ENCODE results near the gene MINDY4B.
"Not testable (repeated sequence)": the region's sequence is repeated elsewhere in the genome, so short reads cannot be mapped to it uniquely, and the experiment has no call there.

Gene MINDY4B

DNA sequence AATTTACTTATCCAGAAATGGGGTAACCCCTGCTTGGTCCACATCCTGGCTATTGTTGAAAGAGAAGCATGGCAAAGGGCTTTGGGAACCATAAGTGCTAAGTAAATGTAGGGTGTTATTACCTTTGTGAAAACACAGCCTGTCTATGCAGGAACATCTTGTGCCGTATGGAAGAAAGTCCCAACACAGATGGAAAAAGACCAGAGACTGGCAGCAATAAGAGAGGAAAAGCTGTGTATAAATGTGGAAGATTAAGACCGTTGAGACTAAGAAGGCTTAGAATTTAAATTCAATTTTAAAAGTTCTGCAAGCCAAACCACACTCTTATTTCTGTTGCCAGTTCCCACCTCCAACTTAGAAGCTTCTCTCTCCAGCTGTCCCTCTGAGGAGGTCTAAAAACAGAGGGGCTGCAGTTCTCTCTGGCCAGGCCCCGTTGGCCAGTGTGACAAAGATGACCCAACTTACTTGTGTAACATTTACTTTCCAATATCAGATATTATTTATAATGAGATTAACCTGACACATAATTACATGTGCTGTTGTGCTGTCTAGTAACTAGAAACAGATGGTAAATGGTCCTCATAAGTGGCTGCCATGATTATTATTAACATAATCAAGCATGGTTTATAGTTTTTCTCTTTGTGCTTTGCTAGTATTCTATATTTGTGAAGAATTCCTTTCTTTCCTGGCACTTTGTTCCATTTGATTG is 7.0 kb downstream of the MINDY4B start:
- no peak for ATAC-seq

DNA sequence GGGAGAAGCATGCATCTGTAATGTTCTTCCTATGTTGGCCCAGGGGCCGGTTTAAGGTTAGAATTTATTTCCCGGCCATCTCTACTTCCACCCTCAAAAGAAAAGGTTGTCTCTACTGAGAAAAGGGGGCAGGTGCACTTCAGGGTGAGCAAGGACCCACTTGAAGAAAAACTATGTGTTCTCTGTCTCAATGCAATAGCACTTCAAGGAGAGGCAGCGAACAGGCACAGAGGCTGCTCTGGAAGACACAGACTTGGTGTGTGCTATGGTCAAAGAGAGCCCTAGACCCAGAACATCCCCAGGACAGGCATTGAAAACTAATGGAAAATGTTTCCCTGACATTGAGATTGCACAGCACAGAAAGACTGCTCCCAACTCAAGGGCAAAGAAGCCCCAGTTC is 7.6 kb downstream of the MINDY4B start:
- ATAC-seq, result no peak

DNA sequence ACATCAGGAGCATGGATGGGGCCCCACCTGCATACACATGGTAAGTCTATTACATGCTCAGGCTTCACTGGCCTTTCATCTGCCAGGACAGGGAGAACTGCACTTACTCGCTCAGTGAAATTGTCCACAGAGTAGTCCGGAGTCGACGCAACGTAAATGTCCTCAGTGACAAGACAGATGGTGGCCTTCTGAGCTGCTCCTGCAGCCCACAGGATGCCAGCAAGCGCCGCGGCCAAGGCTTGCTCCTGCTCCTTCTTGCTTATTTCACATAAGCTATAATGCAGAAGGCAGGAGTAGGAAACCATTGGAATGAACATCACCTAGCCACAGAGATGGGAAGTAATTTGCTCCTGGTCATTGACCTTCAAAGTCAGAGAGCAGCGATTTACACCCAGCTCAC is 14.4 kb downstream of the MINDY4B start:
- no peak for ATAC-seq

DNA sequence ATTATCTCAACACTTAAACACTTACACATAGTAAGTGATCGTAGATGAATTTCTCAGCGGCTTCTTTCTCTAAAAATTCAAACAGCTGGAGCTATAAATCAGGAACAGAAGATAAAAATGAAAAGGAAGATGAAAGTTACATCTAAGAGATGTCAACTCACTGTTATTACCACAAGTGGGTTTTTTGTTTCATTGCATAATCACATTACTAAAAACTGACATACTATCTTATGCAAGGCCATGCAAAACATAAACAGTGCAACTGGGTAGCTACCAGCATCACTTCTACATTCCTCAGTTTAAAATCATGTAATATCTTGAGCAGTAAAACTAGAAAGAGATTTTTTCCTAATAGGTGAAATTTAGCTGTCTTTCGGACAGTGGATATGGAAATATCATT is 14.9 kb downstream of the MINDY4B start:
- no peak for ATAC-seq

DNA sequence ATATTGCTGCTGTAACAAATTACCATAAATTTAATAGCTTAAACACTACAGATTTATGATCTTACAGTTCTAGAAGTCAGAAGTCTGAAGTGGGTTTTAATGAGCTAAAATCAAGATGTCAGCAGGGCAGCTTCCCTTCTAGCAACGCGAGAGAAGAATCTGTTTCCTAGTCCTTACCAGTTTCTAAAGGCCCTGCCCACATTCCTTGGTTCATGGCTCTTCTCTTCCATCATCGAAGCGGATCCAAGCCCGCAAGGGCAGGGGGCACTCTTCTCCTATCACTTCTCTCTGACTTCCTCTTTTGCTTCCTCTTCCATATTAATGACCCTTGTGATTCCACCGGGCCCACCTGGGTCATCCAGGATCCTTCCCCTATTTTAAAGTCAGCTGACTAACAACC is 16.1 kb downstream of the MINDY4B start:
- ATAC-seq, result no peak

DNA sequence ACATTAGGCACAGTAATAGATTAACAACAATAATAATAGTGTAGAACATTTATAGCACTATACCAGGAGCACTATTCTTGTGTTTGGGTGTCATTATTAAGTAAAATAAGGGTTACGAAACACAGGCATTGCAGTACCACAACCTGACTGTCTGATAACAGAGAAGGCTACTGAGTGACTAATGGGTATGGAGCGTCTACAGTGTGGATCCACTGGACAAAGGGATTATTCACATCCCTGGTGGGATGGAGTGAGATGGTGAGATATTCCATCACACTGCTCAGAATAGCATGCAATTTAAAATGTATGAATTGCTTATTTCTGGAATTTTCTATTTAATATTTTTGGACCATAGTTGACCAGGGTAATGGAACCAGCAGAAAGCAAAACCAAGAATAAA is 18.2 kb downstream of the MINDY4B start:
- no peak for ATAC-seq

DNA sequence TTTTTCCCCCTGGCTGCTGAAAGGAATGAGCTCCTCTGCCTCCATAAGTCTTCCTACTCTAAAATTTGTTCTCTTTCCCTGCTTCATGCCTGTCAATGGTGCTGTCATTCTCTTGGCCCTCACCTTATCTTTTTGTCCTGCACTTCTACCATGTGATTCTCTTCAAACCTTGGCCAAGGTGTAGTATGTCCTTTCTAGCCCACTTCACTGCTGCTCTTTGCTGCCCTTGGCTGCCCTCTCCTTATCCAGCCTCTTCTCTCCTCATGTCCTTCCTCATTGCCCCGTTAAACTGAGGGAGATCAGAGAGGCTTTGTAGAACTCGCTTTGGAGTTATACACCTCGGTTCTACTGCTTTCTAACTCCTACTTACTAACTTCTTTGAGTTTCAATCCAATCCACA is 19.7 kb downstream of the MINDY4B start:
- no peak for ATAC-seq

DNA sequence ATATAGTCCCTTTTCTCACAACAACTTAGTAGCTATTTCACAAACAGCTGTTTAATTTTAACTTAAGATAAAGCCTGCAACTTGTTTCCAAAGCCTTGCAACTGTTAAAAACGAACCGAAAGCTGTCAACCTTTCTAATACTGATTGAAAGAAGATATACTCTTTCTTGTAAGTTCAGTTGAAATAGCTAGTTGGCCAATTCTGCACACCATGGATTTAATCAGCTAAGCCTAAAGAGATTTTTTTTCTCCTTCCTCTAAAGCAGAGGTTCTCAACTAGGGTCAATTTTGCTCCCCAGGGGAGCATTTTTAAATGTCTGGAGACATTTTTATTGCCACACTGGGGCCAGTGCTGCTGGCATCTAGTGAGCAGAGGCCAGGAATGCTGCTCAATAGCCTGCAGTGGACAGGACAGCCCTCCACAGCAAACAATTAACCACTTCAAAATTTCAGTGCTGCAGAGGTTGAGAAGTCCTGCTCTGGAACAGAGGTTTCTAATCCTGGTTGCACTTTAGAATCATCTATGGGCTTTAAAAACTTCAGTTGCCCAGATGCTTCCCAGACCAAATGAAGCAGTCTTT is 26.2 kb downstream of the MINDY4B start:
- no peak for ATAC-seq

DNA sequence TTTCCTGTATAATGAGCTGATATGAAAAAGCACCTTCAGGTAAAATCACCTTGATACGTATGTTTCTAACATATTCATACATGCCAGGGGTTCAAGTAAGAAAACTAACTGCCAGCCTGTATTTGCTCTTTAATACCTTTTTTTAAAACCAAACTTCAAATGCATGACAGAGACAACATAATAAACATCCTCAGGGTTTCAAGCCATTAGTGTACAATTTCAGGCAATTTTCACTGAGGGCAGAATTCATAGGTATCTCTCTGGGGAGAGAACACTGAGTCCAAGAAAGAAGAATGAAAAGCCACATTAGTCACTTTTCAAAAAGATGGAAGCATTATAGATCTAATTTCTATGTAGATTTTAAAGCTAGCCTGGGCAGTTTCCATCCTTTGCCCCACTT is 26.9 kb downstream of the MINDY4B start:
- ATAC-seq, result no peak

DNA sequence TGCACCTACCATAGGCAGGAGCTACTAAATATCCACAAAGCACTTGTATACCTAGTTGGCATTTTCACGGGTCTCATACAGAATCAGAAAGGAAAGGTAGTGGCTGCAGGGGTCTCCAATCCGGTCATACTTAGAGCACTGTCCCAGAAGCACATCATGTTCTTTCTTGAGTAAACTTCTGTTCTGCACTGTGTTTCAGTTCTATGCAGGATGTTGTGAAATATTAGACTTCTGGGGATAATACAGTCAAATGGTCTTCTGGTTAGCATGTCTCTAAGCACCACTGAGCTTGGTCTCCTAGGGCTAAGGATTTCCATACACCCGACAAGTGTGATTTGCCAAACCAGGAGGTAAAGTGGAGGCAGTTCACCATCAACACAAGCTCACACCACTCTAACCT is 27.9 kb downstream of the MINDY4B start:
- no peak for ATAC-seq

DNA sequence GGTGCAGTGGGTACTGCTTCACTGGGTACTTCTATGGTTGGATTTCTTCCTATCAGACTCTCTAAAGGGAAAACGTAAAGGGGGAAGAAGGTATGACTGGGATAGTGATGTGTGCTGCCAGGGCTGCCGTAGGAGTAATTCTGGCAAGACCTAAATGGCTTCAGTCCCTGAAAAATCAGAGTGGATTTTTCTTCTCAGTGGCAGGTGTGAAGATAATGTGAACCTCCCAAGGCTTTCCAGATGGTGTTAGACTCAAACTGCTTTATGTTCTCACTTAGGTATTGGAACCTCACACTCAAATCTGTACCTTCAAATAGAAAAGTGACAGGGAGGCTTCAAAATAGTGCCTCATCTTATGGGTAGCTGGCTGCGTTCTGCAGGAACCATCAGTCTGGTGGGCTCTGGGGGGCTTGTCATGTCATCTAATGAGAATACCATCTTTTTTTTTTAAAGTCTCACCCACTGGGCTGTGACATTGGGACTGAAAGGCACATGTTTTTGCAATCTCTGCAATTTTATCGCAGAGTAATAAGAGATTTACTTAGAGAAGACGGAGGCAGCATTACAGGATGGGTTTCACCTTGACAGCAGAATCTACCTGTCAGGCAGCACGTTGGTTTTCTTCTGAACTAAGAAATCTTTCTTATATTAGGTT is 28.5 kb downstream of the MINDY4B start:
- ATAC-seq, result no peak

DNA sequence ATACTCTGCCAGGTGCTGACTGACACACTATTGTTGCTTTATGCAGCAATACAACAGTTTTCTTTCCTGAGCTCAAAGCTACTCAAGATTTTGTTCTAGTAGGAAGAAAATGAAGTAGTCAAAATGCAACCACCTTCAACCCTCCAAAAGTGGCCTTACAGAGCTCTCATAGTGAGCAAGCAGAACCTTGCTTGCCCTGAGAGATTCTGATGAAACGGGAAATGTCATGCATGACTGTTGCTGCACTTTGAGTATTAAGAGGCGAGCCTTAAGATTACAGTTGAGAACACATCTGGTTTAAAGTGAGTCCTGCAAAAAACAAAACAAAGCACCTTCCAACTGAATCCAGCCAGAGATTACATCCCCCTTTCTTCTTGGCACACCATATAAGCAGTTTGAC is 29.7 kb downstream of the MINDY4B start:
- ATAC-seq, result no peak

DNA sequence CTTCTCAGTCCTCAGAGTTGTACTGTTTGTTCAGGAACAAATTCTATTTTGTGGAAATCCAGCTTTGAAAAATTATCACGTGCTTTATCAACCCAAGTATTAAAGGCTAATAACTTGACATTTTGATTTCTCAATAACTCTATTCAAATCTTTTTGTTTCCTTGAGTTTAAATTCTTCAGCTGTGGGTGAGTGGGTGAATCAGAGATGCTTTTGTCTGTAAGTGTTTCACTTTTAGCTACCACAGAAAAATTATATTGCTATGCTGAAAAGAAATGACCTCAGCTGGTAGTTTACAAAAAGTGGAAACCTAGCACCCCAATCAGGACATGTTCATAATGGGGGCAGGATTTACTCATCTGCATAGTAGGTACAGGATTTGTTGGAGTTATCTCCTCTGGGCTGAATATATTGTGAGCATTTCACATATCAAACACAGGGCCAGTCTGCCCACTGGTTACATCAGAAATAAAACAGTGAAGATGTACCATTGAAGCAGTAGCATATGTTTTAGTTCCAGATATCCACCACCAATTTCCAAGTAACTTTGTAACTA is 30.5 kb downstream of the MINDY4B start:
- ATAC-seq, result no peak

DNA sequence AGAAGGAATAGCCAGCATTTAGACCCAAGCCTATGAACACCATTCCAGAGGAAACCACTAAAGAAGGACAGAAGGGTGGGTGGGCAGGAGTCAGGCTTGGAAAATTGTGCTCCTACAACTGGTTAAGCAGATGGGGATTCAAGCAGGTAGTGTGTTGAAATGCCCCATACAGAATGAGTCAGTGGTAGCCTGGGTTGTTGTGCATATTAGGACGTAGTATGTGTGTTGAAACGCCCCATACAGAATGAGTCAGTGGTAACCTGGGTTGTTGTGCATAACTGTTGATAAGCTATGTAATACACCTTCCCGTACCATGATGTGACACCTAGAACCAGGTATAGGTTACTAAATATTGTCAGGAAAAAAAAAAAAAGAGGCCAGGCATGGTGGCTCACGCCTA is 34.0 kb downstream of the MINDY4B start:
- ATAC-seq, result no peak

DNA sequence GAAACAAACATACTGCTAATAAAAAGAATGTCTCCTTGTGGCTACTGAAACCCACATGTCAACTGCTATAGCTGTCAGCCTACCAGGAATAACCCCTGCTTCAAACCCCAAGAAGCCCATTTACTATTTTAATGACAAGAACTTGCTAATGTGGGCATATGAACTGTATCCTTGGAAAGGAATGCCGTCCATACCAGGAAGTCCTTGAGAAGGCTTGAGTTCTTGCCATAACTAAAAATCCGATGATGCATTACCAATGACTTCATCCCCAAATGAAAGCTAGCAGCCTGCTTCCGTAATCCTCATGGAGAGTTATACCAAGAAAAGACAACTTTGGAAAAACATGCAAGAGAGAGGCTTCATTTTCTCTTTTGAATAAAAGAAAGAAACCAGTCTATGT is 34.8 kb downstream of the MINDY4B start:
- no peak for ATAC-seq

DNA sequence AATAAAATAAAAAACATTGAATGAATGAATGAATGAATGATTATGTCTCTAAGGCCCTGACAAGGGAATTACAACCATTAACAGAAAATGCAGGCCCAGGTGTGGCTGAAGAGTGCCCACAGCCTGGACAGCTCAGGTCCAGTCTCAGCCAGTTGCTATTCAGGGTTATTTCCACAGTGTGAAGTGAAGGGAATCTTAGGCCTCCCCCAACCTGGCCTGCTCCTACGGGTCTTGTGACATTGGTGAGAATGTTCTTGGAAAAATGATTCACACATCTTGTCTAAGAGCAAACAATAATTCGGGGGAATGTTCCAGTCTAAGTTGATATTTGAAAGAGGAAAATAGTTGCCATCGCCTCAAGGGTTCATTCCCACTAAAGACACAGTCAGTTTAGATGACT is 37.0 kb downstream of the MINDY4B start:
- ATAC-seq, result no peak

DNA sequence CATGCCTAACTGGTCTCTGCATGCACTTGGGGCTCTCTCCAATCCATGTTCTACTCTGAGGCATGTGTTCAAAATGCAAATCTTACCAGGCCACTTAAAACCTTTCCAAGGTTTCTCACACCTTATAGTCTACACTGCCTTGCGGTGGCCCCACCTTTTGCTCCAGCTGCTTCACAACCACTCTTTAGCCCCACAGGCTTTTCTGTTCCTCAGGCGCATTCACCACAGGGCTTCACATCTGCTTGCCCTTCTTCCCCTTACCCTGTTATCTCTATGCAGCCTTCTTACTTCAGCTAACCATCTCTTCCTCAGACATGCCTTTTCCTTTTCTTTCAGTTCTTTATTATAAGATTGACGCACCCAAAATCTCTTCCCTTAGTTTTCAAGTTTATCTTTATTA is 37.8 kb downstream of the MINDY4B start:
- ATAC-seq, result no peak

DNA sequence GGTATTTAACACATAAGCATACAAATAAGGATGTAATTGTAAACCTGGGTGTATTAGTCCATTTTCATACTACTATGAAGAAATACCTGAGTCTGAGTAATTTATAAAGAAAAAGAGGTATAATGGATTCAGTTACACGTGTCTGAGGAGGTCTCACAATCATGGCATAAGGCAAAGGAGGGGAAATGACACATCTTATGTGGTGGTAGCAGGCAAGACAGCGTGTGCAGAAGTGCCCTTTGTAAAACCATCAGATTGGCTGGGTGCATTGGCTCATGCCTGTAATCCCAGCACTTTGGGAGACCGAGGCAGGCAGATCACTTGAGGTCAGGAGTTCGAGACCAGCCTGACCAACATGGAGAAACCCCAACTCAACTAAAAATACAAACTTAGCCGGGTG is 41.3 kb downstream of the MINDY4B start:
- not testable (repeated sequence) for ATAC-seq

DNA sequence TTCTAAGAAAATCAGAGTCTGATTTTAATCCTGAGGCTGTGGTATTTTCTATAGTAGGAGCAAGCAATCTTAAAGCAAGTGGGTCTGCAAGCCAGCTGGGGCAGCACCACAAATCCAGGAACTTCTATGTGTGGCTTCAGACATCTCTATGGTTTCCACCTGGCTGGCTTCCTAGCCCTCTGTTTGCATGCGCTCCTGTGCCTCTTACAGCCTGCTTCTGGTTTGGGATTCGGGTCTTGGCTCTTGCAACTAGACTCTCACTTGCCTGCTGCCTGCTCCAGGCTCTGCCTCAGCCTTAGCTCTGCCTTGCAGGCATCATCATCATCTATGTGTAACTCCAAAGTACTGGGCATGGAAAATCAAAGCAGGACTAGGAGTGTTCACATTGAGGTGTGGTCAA is 43.4 kb downstream of the MINDY4B start:
- ATAC-seq, result no peak

DNA sequence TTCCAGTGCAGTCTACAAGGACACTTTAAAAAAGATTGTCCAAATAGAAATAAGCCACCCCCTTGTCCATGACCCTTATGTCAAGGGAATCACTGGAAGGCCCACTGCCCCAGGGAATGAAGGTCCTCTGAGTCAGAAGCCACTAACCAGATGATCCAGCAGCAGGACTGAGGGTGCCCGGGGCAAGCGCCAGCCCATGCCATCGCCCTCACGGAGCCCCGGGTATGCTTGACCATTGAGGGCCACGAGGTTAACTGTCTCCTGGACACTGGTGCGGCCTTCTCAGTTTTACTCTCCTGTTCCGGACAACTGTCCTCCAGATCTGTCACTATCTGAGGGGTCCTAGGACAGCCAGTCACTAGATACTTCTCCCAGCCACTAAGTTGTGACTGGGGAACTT is 47.3 kb downstream of the MINDY4B start:
- not testable (repeated sequence) for ATAC-seq

DNA sequence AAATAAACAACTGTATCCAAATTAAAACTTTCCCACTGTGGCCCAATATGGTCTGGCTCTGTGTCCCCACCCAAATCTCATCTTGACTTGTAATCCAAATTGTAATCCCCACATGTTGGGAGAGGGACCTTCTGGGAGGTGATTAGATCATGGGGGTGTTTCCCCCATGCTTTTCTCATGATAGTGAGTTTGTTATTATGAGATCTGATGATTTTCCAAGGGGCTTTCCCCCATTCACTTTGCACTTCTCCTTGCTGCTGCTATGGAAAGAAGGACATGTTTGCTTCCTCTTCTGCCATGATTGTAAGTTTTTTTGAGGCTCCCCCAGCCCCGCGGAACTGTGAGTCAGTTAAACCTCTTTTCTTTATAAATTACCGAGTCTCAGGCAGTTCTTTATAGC is 55.0 kb downstream of the MINDY4B start:
- ATAC-seq, result no peak

DNA sequence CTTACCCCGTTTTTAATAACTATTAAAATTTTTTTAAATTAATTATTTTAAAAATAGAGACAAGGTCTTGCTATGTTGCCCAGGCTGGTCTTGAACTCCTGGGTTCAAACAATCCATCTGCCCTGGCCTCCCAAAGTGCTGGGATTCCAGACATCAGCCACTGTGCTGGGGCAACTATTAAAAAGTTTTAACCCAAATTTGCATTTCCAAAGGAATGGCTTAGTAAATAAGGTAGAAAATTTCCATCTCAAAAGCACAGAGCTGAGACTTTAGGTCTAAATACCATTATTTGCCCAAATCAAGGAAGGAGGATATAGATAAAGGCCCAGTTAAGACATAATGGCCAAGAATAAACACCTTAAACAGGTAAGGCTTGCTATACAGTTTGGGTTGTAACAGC is 56.4 kb downstream of the MINDY4B start:
- ATAC-seq, result no peak

DNA sequence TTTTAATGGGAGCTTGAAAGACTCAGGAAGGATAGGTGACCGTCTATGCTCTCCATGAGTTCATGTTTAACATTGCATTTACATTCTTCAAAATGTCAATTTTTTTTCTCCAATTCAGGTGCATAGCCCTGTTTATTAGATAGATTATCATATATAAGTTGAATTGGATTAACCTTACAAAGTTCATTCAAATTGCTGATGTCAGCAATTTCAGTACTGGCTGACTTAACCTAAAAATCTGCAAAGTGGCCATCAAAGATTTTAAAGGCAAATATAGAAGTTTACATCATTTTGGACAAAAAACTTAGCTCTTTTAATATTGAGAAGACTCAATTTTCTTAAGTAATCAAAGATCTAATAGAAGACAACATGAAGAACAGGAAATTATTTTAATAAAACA is 57.8 kb downstream of the MINDY4B start:
- no peak for ATAC-seq

DNA sequence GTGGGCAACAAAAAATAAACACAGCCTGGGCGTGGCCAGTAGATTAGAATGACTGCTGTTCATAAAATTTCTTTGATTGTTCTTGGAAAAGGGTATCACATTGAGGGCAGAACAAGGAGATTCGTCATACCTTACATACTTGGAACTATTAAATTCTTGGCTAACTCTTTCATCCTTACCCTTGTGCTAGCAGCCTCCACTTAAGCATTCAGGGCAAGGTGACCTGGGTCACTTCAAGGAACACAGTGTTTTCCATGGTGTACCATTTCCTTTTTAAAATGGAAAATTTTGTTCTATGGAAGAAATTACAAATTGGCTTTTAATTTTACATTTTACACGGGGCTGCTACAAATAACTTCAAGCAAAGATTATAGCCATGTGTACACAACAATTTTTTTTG is 60.8 kb downstream of the MINDY4B start:
- ATAC-seq, result no peak

Data from activated CD4-positive, CD25-positive, alpha-beta regulatory T cell treated with anti-CD3 and anti-CD28 coated beads, Interleukin-2, amount 50 U/mL, for 24 hours (primary cell).